Lung (tissue), 12 donors: ENCODE data around the gene GRXCR2. TPM values are rescaled to one million over a fixed set of nuclear protein-coding genes. Genes with fewer than 3 reads are reported as not detected.
A peak's percentile ranks its signal among the peaks of the same experiment; 100 is the strongest.

Experiments
- ATAC-seq: fragments of 200-7000 bp; cut with Tn5 transposase; one replicate; pipeline ENCODE4 v1.9.1; 2020; ENCODE audit warnings: moderate number of reproducible peaks; ENCODE audit not compliant: insufficient read depth, low FRiP score
- DNase-seq, 3 donors: peaks; one replicate each; pipeline ENCODE4 v3.0.0-alpha.2; 2013 to 2017
- H3K27ac ChIP-seq, 2 donors: one replicate each; pipeline ENCODE4 v1.5.1; 2013; ENCODE audit warnings: mild to moderate bottlenecking in 2 of 2, moderate library complexity in 2 of 2, control low read depth in 1 of 2, inconsistent platforms in 1 of 2, low read depth in 1 of 2, low read length in 1 of 2
- H3K27me3 ChIP-seq, 3 donors: one replicate each; pipeline ENCODE4 v1.5.1; 2013; ENCODE audit warnings: low read length in 2 of 3; ENCODE audit not compliant: control insufficient read depth in 3 of 3, insufficient read depth in 3 of 3
- H3K36me3 ChIP-seq, 4 donors: one replicate each; pipeline ENCODE4 v1.5.1; 2013; ENCODE audit warnings: low read length in 4 of 4, mild to moderate bottlenecking in 1 of 4, moderate library complexity in 1 of 4; ENCODE audit not compliant: control insufficient read depth in 4 of 4, insufficient read depth in 4 of 4
- H3K4me1 ChIP-seq, 5 donors: one replicate each; pipeline ENCODE4 v1.5.1; 2013; ENCODE audit warnings: low read length in 5 of 5, mild to moderate bottlenecking in 2 of 5, moderate library complexity in 1 of 5; ENCODE audit not compliant: control insufficient read depth in 5 of 5, insufficient read depth in 5 of 5
- H3K4me3 ChIP-seq: one replicate; pipeline ENCODE4 v1.5.1; 2013; ENCODE audit warnings: mild to moderate bottlenecking, control low read depth, moderate library complexity
- H3K9ac ChIP-seq, 2 donors: one replicate each; pipeline ENCODE4 v1.5.1; 2013; ENCODE audit warnings: low read length in 2 of 2, control low read depth in 1 of 2; ENCODE audit not compliant: insufficient read depth in 1 of 2
- H3K9me3 ChIP-seq, 4 donors: one replicate each; pipeline ENCODE4 v1.5.1; 2013; ENCODE audit warnings: low read length in 3 of 4, mild to moderate bottlenecking in 1 of 4, moderate library complexity in 1 of 4; ENCODE audit not compliant: control insufficient read depth in 4 of 4, insufficient read depth in 3 of 4
- CTCF ChIP-seq: IDR thresholded peaks from 2 replicates; pipeline ENCODE4 v1.5.1; 2012; ENCODE audit warnings: mild to moderate bottlenecking; ENCODE audit errors: control extremely low read depth, extremely low read depth
- WGBS, 2 donors: extraction: QIAGEN DNeasy Blood & Tissue Kit; methylation state at CpG; one replicate each; pipeline ENCODE4 v1.1.7; 2013; 5-methylcytosine and 5-hydroxymethylcytosine counted together
- polyA plus RNA-seq, 2 donors: library from polyadenylated mRNA; stranded (reverse); fragments of 200-250 nt; gene quantifications; one replicate each; pipeline ENCODE4 v1.2.1, GENCODE V29; 2013
- total RNA-seq, 2 donors: library from RNA; depleted of rRNA in 1 of 2; stranded (reverse); fragments of >200 nt in 1 of 2; gene quantifications; one replicate each; pipeline ENCODE4 v1.2.1, GENCODE V29; 2014 to 2021
- donor health status: control.
- donor health status: control.
- donor health status: Bipolar disorder and iron deficiency.
- donor health status: healthy.
- donor health status: DM: yes; HTN: yes; CAD: no.

The GRXCR2 gene
- total and polyA plus RNA-seq, 4 donors, result not detected

GRCh38 chr5:145848854-145849253, 24.0 kb downstream of the GRXCR2 start:
- no peaks in the 10 kb centered on the region for H3K27me3 ChIP-seq
- no peaks in the 10 kb centered on the region for H3K36me3 ChIP-seq
- TF ChIP-seq CTCF, result no peak
- no peak overlapping the region for H3K27ac ChIP-seq
- no peaks in the 10 kb centered on the region for H3K4me1 ChIP-seq
- H3K4me3 ChIP-seq, result no peak overlapping the region
- no peaks in the 10 kb centered on the region for H3K9me3 ChIP-seq
- ATAC-seq (no peak), DNase-seq (no peak)
- 80 to 93% methylated on average over 1 of the region's 1 CpG for WGBS, 2 donors
- no peak overlapping the region for H3K9ac ChIP-seq

- 95 to 96% methylated on average over 6 of the region's 6 CpGs for WGBS, 2 donors
- no peaks in the 10 kb centered on the region for H3K36me3 ChIP-seq
- no peak overlapping the region for H3K9ac ChIP-seq
- TF ChIP-seq CTCF, result no peak
- DNase-seq, result no peak
- H3K4me1 ChIP-seq, result no peaks in the 10 kb centered on the region
- no peaks in the 10 kb centered on the region for H3K9me3 ChIP-seq
- H3K27me3 ChIP-seq, result no peaks in the 10 kb centered on the region
- ATAC-seq, result no peak
- no peak overlapping the region for H3K4me3 ChIP-seq
- no peak overlapping the region for H3K27ac ChIP-seq
Measured at GRCh38 chr5:145847499-145848497, 25.0 kb downstream of the GRXCR2 start.

- WGBS, 2 donors, result 39 to 80% methylated on average over 3 of the region's 3 CpGs
- no peaks in the 10 kb centered on the region for H3K9me3 ChIP-seq
- no peak overlapping the region for H3K4me3 ChIP-seq
- H3K4me1 ChIP-seq, result no peaks in the 10 kb centered on the region
- no peak for TF ChIP-seq CTCF
- ATAC-seq, result peak; percentile 41
- H3K27ac ChIP-seq, result no peak overlapping the region
- DNase-seq, result peak in 2 of 3 donors; percentile 34 to 66
- H3K36me3 ChIP-seq, result no peaks in the 10 kb centered on the region
- H3K9ac ChIP-seq, result no peak overlapping the region
- H3K27me3 ChIP-seq, result no peaks in the 10 kb centered on the region
Measured at GRCh38 chr5:145846081-145846480, 26.7 kb downstream of the GRXCR2 start.
